ENCODE results near the gene UQCC3. TPM values are rescaled to one million over a fixed set of nuclear protein-coding genes. Genes with fewer than 3 reads are reported as not detected.

UQCC3 gene
- total and polyA plus RNA-seq, 9 of the 15 experiments (the other 6 are each of a cell fraction or from before 2014, with no cell fraction given), result 3.3 to 44.3 (median 8.0) TPM

DNA sequence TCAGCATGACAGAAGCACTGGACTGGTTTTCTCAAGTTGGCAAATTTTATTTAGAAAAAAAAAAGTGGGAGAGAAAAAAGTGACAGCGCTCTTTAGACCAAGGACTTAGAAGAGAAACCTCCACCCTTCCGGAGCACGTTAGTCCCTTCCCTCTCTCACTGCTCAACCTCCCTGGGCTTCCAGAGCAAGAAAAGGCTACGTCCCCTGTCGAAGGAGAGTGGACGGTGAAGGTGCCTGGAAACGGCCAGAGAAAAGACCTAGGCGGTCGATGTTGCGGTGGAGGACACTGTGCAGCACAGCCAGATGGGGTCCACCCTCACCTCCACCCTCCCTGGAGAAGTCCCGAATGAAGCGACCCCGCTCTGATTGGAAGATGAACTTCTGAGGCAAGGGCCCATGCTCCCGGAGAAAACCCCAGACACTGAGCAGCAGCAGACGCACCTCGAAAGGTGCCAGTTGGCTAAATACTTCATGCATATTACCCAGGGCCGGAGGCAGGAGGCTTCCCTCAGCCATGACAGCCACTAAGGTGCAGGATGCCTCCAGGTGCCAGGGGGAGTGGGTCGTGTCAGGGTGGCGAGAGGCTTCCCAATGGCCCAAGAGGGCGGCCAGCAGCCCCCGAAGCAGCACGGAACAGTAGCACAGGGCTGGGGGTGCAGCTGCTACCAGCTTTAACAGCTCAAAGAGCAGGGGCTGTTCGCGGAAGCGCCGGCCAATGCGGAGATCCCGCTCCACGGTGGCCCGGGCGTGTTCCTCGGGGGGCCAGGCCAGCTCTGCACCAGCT lies 24.5 kb upstream of the UQCC3 start (continued):
- TF ChIP-seq, protein P1, sequence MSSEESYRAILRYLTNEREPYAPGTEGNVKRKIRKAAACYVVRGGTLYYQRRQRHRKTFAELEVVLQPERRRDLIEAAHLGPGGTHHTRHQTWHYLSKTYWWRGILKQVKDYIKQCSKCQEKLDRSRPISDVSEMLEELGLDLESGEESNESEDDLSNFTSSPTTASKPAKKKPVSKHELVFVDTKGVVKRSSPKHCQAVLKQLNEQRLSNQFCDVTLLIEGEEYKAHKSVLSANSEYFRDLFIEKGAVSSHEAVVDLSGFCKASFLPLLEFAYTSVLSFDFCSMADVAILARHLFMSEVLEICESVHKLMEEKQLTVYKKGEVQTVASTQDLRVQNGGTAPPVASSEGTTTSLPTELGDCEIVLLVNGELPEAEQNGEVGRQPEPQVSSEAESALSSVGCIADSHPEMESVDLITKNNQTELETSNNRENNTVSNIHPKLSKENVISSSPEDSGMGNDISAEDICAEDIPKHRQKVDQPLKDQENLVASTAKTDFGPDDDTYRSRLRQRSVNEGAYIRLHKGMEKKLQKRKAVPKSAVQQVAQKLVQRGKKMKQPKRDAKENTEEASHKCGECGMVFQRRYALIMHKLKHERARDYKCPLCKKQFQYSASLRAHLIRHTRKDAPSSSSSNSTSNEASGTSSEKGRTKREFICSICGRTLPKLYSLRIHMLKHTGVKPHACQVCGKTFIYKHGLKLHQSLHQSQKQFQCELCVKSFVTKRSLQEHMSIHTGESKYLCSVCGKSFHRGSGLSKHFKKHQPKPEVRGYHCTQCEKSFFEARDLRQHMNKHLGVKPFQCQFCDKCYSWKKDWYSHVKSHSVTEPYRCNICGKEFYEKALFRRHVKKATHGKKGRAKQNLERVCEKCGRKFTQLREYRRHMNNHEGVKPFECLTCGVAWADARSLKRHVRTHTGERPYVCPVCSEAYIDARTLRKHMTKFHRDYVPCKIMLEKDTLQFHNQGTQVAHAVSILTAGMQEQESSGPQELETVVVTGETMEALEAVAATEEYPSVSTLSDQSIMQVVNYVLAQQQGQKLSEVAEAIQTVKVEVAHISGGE (CRISPR knock-in tag; IDR thresholded peaks at IDR 0.05), result no peak
- TF ChIP-seq GTF2E2 (tag; IDR thresholded peaks at IDR 0.05) (no peak), ZFPM2 (CRISPR knock-in tag; IDR thresholded peaks at IDR 0.05) (no peak), RUNX1 (IDR thresholded peaks at IDR 0.05; ENCODE audit: low read depth) (no peak), SIRT6 (IDR thresholded peaks at IDR 0.05; ENCODE audit: low read depth, low read length) (no peak), SIN3A (IDR thresholded peaks at IDR 0.05; ENCODE audit: borderline replicate concordance in 2 of 2, control insufficient read depth in 1 of 2, low read depth in 2 of 2, low read length in 2 of 2) (peak in 1 of 2 experiments; percentile 13; a peak in 1 of 4 replicates), PPARD (CRISPR knock-in tag; IDR thresholded peaks at IDR 0.05) (no peak), ELF1 (tag; IDR thresholded peaks at IDR 0.05) (no peak), SMAD2 (IDR thresholded peaks at IDR 0.05; ENCODE audit: low read depth, low read length) (no peak), NRF1 (conservative IDR thresholded peaks at IDR 0.05 in 1 of 2, IDR thresholded peaks at IDR 0.05 in 1 of 2) (peak in 1 of 2 experiments; percentile 3; a peak in 1 of 4 replicates), POLR2AphosphoS2 (IDR thresholded peaks at IDR 0.05; ENCODE audit: low read length) (peak; percentile 35; the same call in 1 of the 2 replicates)
- TF ChIP-seq, protein P2, sequence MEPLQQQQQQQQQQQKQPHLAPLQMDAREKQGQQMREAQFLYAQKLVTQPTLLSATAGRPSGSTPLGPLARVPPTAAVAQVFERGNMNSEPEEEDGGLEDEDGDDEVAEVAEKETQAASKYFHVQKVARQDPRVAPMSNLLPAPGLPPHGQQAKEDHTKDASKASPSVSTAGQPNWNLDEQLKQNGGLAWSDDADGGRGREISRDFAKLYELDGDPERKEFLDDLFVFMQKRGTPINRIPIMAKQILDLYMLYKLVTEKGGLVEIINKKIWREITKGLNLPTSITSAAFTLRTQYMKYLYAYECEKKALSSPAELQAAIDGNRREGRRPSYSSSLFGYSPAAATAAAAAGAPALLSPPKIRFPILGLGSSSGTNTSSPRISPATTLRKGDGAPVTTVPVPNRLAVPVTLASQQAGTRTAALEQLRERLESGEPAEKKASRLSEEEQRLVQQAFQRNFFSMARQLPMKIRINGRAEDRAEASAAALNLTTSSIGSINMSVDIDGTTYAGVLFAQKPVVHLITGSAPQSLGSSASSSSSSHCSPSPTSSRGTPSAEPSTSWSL (CRISPR knock-in tag; IDR thresholded peaks at IDR 0.05; ENCODE audit: borderline replicate concordance), result no peak
- TF ChIP-seq, protein P3, sequence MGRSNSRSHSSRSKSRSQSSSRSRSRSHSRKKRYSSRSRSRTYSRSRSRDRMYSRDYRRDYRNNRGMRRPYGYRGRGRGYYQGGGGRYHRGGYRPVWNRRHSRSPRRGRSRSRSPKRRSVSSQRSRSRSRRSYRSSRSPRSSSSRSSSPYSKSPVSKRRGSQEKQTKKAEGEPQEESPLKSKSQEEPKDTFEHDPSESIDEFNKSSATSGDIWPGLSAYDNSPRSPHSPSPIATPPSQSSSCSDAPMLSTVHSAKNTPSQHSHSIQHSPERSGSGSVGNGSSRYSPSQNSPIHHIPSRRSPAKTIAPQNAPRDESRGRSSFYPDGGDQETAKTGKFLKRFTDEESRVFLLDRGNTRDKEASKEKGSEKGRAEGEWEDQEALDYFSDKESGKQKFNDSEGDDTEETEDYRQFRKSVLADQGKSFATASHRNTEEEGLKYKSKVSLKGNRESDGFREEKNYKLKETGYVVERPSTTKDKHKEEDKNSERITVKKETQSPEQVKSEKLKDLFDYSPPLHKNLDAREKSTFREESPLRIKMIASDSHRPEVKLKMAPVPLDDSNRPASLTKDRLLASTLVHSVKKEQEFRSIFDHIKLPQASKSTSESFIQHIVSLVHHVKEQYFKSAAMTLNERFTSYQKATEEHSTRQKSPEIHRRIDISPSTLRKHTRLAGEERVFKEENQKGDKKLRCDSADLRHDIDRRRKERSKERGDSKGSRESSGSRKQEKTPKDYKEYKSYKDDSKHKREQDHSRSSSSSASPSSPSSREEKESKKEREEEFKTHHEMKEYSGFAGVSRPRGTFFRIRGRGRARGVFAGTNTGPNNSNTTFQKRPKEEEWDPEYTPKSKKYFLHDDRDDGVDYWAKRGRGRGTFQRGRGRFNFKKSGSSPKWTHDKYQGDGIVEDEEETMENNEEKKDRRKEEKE (IDR thresholded peaks at IDR 0.05; ENCODE audit: borderline replicate concordance in 1 of 2, control insufficient read depth in 1 of 2, low read depth in 2 of 2, low read length in 1 of 2), result no peak
